HEK293 (cell line): ENCODE data around the gene NLGN1.
A peak's percentile ranks its signal among the peaks of the same experiment; 100 is the strongest.
"Not testable (repeated sequence)": the region's sequence is repeated elsewhere in the genome, so short reads cannot be mapped to it uniquely, and the experiment has no call there.

Source experiments
- CTCF ChIA-PET: fragments of 350-600 bp; formaldehyde crosslinking; extraction: SDS; loops from one replicate; lab custom pipeline; 2021; ENCODE audit warnings: antibody characterized with exemption; lab: Yijun Ruan, JAX
- POLR2A ChIA-PET: fragments of 300-600 bp; formaldehyde crosslinking; extraction: SDS; loops from one replicate; lab custom pipeline; 2020; ENCODE audit warnings: antibody characterized with exemption, inconsistent platforms; lab: Yijun Ruan, JAX
- H3K27ac ChIP-seq: fragments of 200-500 bp; sonication (Bioruptor generic); 2 replicates; pipeline ENCODE4 v1.5.1; 2014; ENCODE audit warnings: low read depth, low read length, control low read depth, inconsistent platforms; ENCODE audit errors: extremely low read depth
- H3K36me3 ChIP-seq, 2 experiments: fragments of 200-500 bp in 1 of 2; sonication (Bioruptor generic) in 1 of 2; 1 replicate in 1 of 2; 2 replicates in 1 of 2; pipeline ENCODE4 v1.5.1; 2014 to 2017; ENCODE audit warnings: inconsistent platforms in 2 of 2, low read length in 2 of 2; ENCODE audit not compliant: control insufficient read depth in 2 of 2, insufficient read depth in 1 of 2
- H3K4me1 ChIP-seq: fragments of 200-500 bp; sonication (Bioruptor generic); 2 replicates; pipeline ENCODE4 v1.5.1; 2014; ENCODE audit warnings: mild to moderate bottlenecking, low read length, inconsistent platforms; ENCODE audit not compliant: control insufficient read depth, insufficient read depth
- H3K4me3 ChIP-seq: 2 replicates; pipeline ENCODE4 v1.5.1; 2011; ENCODE audit warnings: low read depth, mild to moderate bottlenecking, control low read depth, low read length, moderate library complexity
- H3K9me3 ChIP-seq: fragments of 200-500 bp; sonication (Bioruptor generic); 2 replicates; pipeline ENCODE4 v1.5.1; 2014; ENCODE audit warnings: low read depth, low read length, inconsistent platforms; ENCODE audit not compliant: control insufficient read depth, insufficient read depth
- BCL11B ChIP-seq: fragments of 450-650 bp; formaldehyde crosslinking; IDR thresholded peaks from 2 replicates; pipeline ENCODE4 v1.5.1; 2016; ENCODE audit warnings: low read depth, missing biosample characterization, missing genetic modification characterization
- ZFP3 ChIP-seq: fragments of 450-650 bp; formaldehyde crosslinking; IDR thresholded peaks from 2 replicates; pipeline ENCODE4 v1.5.1; 2016; ENCODE audit warnings: low read depth, missing biosample characterization, missing genetic modification characterization
- ZNF660 ChIP-seq: fragments of 450-650 bp; IDR thresholded peaks from 2 replicates; pipeline ENCODE4 v1.5.1; 2018; ENCODE audit warnings: missing biosample characterization, mild to moderate bottlenecking, missing genetic modification characterization
- ZNF830 ChIP-seq: fragments of 450-650 bp; IDR thresholded peaks from 2 replicates; pipeline ENCODE4 v1.5.0; 2018; ENCODE audit warnings: missing biosample characterization, missing genetic modification characterization, low read depth, mild to moderate bottlenecking, moderate library complexity
- ZSCAN30 ChIP-seq: fragments of 450-650 bp; IDR thresholded peaks from 2 replicates; pipeline ENCODE4 v1.5.1; 2018; ENCODE audit warnings: missing biosample characterization, mild to moderate bottlenecking, missing genetic modification characterization, moderate library complexity
- ZXDB ChIP-seq: fragments of 450-650 bp; formaldehyde crosslinking; IDR thresholded peaks from 2 replicates; pipeline ENCODE4 v1.5.1; 2016; ENCODE audit warnings: missing biosample characterization, missing genetic modification characterization
- TF ChIP-seq, protein P1 (sequence below): fragments of 450-650 bp; IDR thresholded peaks from 2 replicates; pipeline ENCODE4 v1.5.1; 2018; ENCODE audit warnings: missing biosample characterization, missing genetic modification characterization
- TF ChIP-seq, protein P2 (sequence below): fragments of 450-650 bp; formaldehyde crosslinking; IDR thresholded peaks from 2 replicates; pipeline ENCODE4 v1.5.1; 2016; ENCODE audit warnings: missing biosample characterization, missing genetic modification characterization
- TF ChIP-seq, protein P3 (sequence below): fragments of 450-650 bp; formaldehyde crosslinking; IDR thresholded peaks from 2 replicates; pipeline ENCODE4 v1.5.1; 2016; ENCODE audit warnings: missing biosample characterization, missing genetic modification characterization
- TF ChIP-seq, protein P4 (sequence below): fragments of 450-650 bp; formaldehyde crosslinking; IDR thresholded peaks from 2 replicates; pipeline ENCODE4 v1.5.1; 2016; ENCODE audit warnings: missing biosample characterization, missing genetic modification characterization
- TF ChIP-seq, protein P5 (sequence below): fragments of 450-650 bp; formaldehyde crosslinking; IDR thresholded peaks from 2 replicates; pipeline ENCODE4 v1.5.1; 2016; ENCODE audit warnings: missing biosample characterization, missing genetic modification characterization

Gene NLGN1

DNA sequence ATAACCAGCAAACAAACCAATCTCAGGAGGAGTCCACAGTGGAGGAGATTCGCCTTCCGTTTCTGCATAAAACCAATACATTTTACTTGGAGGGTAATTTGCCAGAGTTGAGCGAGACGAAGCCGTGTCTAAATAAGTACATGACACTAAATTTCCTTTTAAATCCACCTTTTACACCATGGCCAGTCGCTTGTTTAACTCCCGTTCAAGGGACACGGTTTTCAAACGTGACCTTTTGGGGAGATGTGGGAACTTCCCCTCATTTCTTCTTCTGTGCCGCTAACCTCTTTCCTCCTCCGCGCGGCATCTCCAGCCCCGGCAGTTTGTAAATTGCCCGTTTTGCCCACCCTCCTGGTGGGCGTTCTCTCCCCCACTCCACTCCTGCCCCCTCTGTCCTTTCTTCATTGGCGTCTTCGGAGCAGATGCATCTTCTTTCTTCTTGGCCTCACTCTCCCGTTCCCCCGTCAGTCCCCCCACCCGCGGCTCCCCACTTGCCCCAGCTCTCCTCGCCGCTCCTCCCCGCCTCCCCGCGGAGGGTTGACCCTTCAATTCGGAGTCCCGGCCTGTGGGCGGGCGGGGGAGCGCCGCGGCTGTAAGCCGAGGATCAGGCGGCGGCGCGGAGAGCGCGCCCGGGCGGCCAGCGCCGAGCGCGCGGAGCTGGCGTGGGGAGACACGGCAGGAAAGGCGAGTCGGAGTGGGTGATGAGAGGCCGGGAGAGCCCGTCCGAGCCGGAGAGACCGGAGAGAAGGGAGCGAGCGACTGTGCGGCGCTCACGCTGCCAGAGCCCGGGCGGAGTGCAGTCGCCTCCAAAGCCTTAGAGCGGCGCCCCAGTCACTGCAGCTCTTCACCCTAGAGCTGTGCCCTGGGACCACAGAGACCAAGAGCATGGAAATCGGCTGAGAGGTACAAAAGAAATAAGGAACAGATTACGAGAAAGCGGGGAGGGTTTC is at the start of gene NLGN1 (continued):
- peak; percentile 45; the same call in 1 of the 2 replicates for TF ChIP-seq ZXDB (tag by site-specific recombination)
- peak; percentile 77 for TF ChIP-seq ZNF660 (tag by site-specific recombination)
- TF ChIP-seq, protein P1, sequence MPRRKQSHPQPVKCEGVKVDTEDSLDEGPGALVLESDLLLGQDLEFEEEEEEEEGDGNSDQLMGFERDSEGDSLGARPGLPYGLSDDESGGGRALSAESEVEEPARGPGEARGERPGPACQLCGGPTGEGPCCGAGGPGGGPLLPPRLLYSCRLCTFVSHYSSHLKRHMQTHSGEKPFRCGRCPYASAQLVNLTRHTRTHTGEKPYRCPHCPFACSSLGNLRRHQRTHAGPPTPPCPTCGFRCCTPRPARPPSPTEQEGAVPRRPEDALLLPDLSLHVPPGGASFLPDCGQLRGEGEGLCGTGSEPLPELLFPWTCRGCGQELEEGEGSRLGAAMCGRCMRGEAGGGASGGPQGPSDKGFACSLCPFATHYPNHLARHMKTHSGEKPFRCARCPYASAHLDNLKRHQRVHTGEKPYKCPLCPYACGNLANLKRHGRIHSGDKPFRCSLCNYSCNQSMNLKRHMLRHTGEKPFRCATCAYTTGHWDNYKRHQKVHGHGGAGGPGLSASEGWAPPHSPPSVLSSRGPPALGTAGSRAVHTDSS (tag by site-specific recombination), result no peak
- TF ChIP-seq, protein P2, sequence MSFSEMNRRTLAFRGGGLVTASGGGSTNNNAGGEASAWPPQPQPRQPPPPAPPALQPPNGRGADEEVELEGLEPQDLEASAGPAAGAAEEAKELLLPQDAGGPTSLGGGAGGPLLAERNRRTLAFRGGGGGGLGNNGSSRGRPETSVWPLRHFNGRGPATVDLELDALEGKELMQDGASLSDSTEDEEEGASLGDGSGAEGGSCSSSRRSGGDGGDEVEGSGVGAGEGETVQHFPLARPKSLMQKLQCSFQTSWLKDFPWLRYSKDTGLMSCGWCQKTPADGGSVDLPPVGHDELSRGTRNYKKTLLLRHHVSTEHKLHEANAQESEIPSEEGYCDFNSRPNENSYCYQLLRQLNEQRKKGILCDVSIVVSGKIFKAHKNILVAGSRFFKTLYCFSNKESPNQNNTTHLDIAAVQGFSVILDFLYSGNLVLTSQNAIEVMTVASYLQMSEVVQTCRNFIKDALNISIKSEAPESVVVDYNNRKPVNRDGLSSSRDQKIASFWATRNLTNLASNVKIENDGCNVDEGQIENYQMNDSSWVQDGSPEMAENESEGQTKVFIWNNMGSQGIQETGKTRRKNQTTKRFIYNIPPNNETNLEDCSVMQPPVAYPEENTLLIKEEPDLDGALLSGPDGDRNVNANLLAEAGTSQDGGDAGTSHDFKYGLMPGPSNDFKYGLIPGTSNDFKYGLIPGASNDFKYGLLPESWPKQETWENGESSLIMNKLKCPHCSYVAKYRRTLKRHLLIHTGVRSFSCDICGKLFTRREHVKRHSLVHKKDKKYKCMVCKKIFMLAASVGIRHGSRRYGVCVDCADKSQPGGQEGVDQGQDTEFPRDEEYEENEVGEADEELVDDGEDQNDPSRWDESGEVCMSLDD, result peak; percentile 59; the same call in 1 of the 2 replicates
- TF ChIP-seq, protein P3, sequence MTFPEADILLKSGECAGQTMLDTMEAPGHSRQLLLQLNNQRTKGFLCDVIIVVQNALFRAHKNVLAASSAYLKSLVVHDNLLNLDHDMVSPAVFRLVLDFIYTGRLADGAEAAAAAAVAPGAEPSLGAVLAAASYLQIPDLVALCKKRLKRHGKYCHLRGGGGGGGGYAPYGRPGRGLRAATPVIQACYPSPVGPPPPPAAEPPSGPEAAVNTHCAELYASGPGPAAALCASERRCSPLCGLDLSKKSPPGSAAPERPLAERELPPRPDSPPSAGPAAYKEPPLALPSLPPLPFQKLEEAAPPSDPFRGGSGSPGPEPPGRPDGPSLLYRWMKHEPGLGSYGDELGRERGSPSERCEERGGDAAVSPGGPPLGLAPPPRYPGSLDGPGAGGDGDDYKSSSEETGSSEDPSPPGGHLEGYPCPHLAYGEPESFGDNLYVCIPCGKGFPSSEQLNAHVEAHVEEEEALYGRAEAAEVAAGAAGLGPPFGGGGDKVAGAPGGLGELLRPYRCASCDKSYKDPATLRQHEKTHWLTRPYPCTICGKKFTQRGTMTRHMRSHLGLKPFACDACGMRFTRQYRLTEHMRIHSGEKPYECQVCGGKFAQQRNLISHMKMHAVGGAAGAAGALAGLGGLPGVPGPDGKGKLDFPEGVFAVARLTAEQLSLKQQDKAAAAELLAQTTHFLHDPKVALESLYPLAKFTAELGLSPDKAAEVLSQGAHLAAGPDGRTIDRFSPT (tag by site-specific recombination), result peak; percentile 79
- TF ChIP-seq ZSCAN30 (tag by site-specific recombination), result peak; percentile 76
- 0 out of 2 replicates have a peak, but pooled peaks have one; percentile 32 for TF ChIP-seq ZFP3 (tag by site-specific recombination)

DNA sequence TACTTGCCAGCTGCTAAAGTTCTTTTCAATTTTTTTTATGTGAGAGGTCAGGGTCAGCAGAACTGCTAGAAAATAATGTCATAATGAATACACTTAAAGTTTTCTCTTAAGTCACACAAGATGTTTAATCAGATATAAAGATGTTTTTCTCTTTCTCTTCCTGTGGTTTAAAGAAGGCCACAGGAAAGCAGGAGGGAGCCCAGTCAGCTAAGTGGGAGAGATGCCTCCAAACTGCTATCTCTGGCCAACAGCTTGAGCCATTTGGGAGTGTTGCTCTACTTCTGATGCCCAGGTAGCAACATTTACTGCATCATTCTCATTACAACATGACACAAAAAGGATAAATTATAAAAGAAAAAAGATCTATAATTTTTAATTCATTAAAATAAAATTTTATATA is 45.7 kb upstream of the NLGN1 start:
- Histone ChIP-seq H3K4me3 (no peak overlapping the region), H3K9me3 (no peaks in the 10 kb centered on the region), H3K36me3 (no peaks in the 10 kb centered on the region), H3K4me1 (no peaks in the 10 kb centered on the region), H3K27ac (no peak overlapping the region)
- TF ChIP-seq, protein P4, sequence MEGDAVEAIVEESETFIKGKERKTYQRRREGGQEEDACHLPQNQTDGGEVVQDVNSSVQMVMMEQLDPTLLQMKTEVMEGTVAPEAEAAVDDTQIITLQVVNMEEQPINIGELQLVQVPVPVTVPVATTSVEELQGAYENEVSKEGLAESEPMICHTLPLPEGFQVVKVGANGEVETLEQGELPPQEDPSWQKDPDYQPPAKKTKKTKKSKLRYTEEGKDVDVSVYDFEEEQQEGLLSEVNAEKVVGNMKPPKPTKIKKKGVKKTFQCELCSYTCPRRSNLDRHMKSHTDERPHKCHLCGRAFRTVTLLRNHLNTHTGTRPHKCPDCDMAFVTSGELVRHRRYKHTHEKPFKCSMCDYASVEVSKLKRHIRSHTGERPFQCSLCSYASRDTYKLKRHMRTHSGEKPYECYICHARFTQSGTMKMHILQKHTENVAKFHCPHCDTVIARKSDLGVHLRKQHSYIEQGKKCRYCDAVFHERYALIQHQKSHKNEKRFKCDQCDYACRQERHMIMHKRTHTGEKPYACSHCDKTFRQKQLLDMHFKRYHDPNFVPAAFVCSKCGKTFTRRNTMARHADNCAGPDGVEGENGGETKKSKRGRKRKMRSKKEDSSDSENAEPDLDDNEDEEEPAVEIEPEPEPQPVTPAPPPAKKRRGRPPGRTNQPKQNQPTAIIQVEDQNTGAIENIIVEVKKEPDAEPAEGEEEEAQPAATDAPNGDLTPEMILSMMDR (tag by site-specific recombination), result no peak
- TF ChIP-seq ZNF830 (tag by site-specific recombination) (no peak), BCL11B (tag by site-specific recombination) (no peak)
- TF ChIP-seq, protein P5, sequence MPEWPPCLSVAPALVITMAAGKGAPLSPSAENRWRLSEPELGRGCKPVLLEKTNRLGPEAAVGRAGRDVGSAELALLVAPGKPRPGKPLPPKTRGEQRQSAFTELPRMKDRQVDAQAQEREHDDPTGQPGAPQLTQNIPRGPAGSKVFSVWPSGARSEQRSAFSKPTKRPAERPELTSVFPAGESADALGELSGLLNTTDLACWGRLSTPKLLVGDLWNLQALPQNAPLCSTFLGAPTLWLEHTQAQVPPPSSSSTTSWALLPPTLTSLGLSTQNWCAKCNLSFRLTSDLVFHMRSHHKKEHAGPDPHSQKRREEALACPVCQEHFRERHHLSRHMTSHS (tag by site-specific recombination), result no peak
- ChIA-PET CTCF (no interaction called here), POLR2A (no interaction called here)

DNA sequence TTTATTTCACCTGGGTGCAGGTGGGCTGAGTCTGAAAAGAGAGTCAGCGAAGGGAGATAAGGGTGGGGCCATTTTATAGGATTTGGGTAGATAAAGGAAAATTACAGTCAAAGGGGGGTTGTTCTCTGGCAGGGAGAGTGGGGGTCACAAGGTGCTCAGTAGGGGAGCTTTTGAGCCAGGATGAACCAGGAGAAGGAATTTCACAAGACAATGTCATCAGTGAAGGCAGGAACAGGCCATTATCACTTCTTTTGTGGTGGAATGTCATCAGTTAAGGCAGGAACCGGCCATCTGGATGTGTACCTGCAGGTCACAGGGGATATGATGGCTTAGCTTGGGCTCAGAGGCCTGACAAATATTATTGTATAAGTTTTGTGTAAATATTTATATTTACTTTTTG is 44.4 kb upstream of the NLGN1 start:
- H3K9me3 ChIP-seq, H3K4me3 ChIP-seq, POLR2A ChIA-PET, H3K36me3 ChIP-seq, CTCF ChIA-PET, H3K4me1 ChIP-seq, H3K27ac ChIP-seq: not testable (repeated sequence)
